Measurements from ENCODE around the gene TMTC3.

- TF ChIP-seq RAD21 (IDR thresholded peaks at IDR 0.05 in 1 of 2, conservative IDR thresholded peaks at IDR 0.05 in 1 of 2; ENCODE audit: low read depth in 2 of 2, low read length in 2 of 2) (no peak), YY1 (IDR thresholded peaks at IDR 0.05; ENCODE audit: low read depth, low read length) (no peak), EZH2 (IDR thresholded peaks at IDR 0.05; ENCODE audit: low read depth, low read length, severe bottlenecking) (no peak), CTCF (IDR thresholded peaks at IDR 0.05; ENCODE audit: control extremely low read depth in 1 of 3, insufficient read depth in 1 of 3, low read depth in 1 of 3, low read length in 3 of 3) (no peak), POLR2A (IDR thresholded peaks at IDR 0.05; ENCODE audit: control extremely low read depth in 1 of 2, low read depth in 2 of 2, low read length in 2 of 2) (no peak), GABPA (IDR thresholded peaks at IDR 0.05; ENCODE audit: borderline replicate concordance, insufficient read depth, low read length) (no peak), CHD1 (IDR thresholded peaks at IDR 0.05; ENCODE audit: low read depth, low read length) (no peak)
Observed at GRCh38 chr12:88142610-88142991, 494 bp downstream of the TMTC3 start.

All from H1 (cell line).